CD1c-positive myeloid dendritic cell (primary cell): Measurements from ENCODE around the gene GALNT17.
"Not testable (repeated sequence)": the region's sequence is repeated elsewhere in the genome, so short reads cannot be mapped to it uniquely, and the experiment has no call there.

Experiments
- DNase-seq: peaks from one replicate; pipeline ENCODE4 v3.0.0-alpha.2; 2016; ENCODE audit errors: extremely low spot score

Gene GALNT17

GRCh38 chr7:71236230-71237105 is 104.5 kb downstream of the GALNT17 start:
- no peak for DNase-seq

GRCh38 chr7:71237945-71238344 is 106.0 kb downstream of the GALNT17 start:
- no peak for DNase-seq

GRCh38 chr7:71238581-71239295 is 106.8 kb downstream of the GALNT17 start:
- DNase-seq = no peak

GRCh38 chr7:71239586-71240268 is 107.8 kb downstream of the GALNT17 start:
- DNase-seq = no peak

GRCh38 chr7:71243736-71244410 is 111.9 kb downstream of the GALNT17 start:
- no peak for DNase-seq

- DNase-seq = no peak
Measured at GRCh38 chr7:71245038-71245437, 113.1 kb downstream of the GALNT17 start.

GRCh38 chr7:71251706-71252105 is 119.8 kb downstream of the GALNT17 start:
- DNase-seq = no peak

- no peak for DNase-seq
Measured at GRCh38 chr7:71254751-71255150, 122.8 kb downstream of the GALNT17 start.

- no peak for DNase-seq
Measured at GRCh38 chr7:71255537-71256178, 123.7 kb downstream of the GALNT17 start.

- DNase-seq = no peak
Measured at GRCh38 chr7:71261066-71261465, 129.1 kb downstream of the GALNT17 start.

GRCh38 chr7:71262834-71263233 is 130.9 kb downstream of the GALNT17 start:
- not testable (repeated sequence) for DNase-seq

- no peak for DNase-seq
Measured at GRCh38 chr7:71264005-71264404, 132.1 kb downstream of the GALNT17 start.

GRCh38 chr7:71266912-71267311 is 135.0 kb downstream of the GALNT17 start:
- no peak for DNase-seq

- DNase-seq = no peak
Measured at GRCh38 chr7:71267734-71268469, 136.0 kb downstream of the GALNT17 start.

GRCh38 chr7:71270558-71270957 is 138.6 kb downstream of the GALNT17 start:
- no peak for DNase-seq

GRCh38 chr7:71271203-71271602 is 139.3 kb downstream of the GALNT17 start:
- no peak for DNase-seq

GRCh38 chr7:71272509-71273490 is 140.9 kb downstream of the GALNT17 start:
- no peak for DNase-seq

GRCh38 chr7:71278257-71278656 is 146.3 kb downstream of the GALNT17 start:
- no peak for DNase-seq

GRCh38 chr7:71281261-71281660 is 149.3 kb downstream of the GALNT17 start:
- DNase-seq = no peak
